GM23338 (cell line): ENCODE results near the gene ZNF350. TPM values are rescaled to one million over a fixed set of nuclear protein-coding genes. Genes with fewer than 3 reads are reported as not detected.

Experiments
- ATAC-seq: fragments of 200-7000 bp; cut with Tn5 transposase; 3 replicates; pipeline ENCODE4 v1.9.1; 2020
- DNase-seq: peaks from one replicate; pipeline ENCODE4 v3.0.0-alpha.2; 2015; ENCODE audit warnings: low spot score
- H2AFZ ChIP-seq: fragments of 200-600 bp; sonication (generic); 2 replicates; pipeline ENCODE4 v1.8.0; 2016; ENCODE audit warnings: antibody characterized with exemption, mild to moderate bottlenecking, moderate library complexity
- H3F3A ChIP-seq: fragments of 200-600 bp; sonication (generic); replicated peaks from 2 replicates; pipeline ENCODE4 v1.8.0; 2017; ENCODE audit warnings: antibody characterized with exemption, mixed run types, low read depth
- H3K27ac ChIP-seq: fragments of 200-600 bp; sonication (generic); 2 replicates; pipeline ENCODE4 v1.6.1; 2016; ENCODE audit warnings: low read depth
- H3K27me3 ChIP-seq: fragments of 200-600 bp; sonication (generic); 2 replicates; pipeline ENCODE4 v1.8.0; 2016; ENCODE audit warnings: mild to moderate bottlenecking, mixed run types, moderate library complexity; ENCODE audit not compliant: insufficient read depth
- H3K36me3 ChIP-seq: fragments of 200-600 bp; sonication (generic); 2 replicates; pipeline ENCODE4 v1.8.0; 2016; ENCODE audit warnings: mild to moderate bottlenecking; ENCODE audit not compliant: insufficient read depth
- H3K4me1 ChIP-seq: fragments of 200-600 bp; sonication (generic); 2 replicates; pipeline ENCODE4 v1.8.0; 2016; ENCODE audit warnings: mild to moderate bottlenecking, moderate library complexity; ENCODE audit not compliant: insufficient read depth
- H3K4me2 ChIP-seq: fragments of 200-600 bp; sonication (generic); 2 replicates; pipeline ENCODE4 v1.7.1; 2017; ENCODE audit warnings: mixed run types
- H3K4me3 ChIP-seq: fragments of 200-600 bp; sonication (generic); 2 replicates; pipeline ENCODE4 v1.6.1; 2016; ENCODE audit warnings: mixed run types
- H3K79me2 ChIP-seq: fragments of 200-600 bp; sonication (generic); replicated peaks from 2 replicates; pipeline ENCODE4 v1.8.0; 2017; ENCODE audit warnings: mild to moderate bottlenecking; ENCODE audit not compliant: insufficient read depth
- H3K9me2 ChIP-seq: fragments of 200-600 bp; sonication (generic); 2 replicates; pipeline ENCODE4 v1.8.0; 2017; ENCODE audit not compliant: insufficient read depth
- H4K20me1 ChIP-seq: fragments of 200-600 bp; sonication (generic); replicated peaks from 2 replicates; pipeline ENCODE4 v1.8.0; 2017; ENCODE audit warnings: mild to moderate bottlenecking; ENCODE audit not compliant: insufficient read depth
- H3K27ac Mint-ChIP-seq: 2 replicates; pipeline ENCODE4 v1.8.0; 2020; ENCODE audit warnings: inconsistent platforms, mild to moderate bottlenecking, moderate library complexity, mixed read lengths
- H3K27me3 Mint-ChIP-seq: 3 replicates; pipeline ENCODE4 v1.8.0; 2022; ENCODE audit warnings: low read depth, mild to moderate bottlenecking, moderate library complexity, mixed read lengths, inconsistent platforms; ENCODE audit not compliant: insufficient read depth, poor library complexity
- H3K36me3 Mint-ChIP-seq: 3 replicates; pipeline ENCODE4 v1.8.0; 2021; ENCODE audit warnings: low read depth, mild to moderate bottlenecking, inconsistent platforms, moderate library complexity, mixed read lengths
- H3K4me1 Mint-ChIP-seq: 3 replicates; pipeline ENCODE4 v1.8.0; 2020; ENCODE audit warnings: mild to moderate bottlenecking, inconsistent platforms, mixed read lengths
- H3K4me3 Mint-ChIP-seq: 3 replicates; pipeline ENCODE4 v1.8.0; 2021; ENCODE audit warnings: moderate library complexity, mild to moderate bottlenecking, inconsistent platforms, mixed read lengths
- H3K9me3 Mint-ChIP-seq: 3 replicates; pipeline ENCODE4 v1.8.0; 2020; ENCODE audit warnings: moderate library complexity, mild to moderate bottlenecking, inconsistent platforms, mixed read lengths
- CREB1 ChIP-seq: fragments of 250-450 bp; sonication (Bioruptor Pico); IDR thresholded peaks from 2 replicates; pipeline ENCODE4 v1.5.0; 2020; ENCODE audit warnings: low read depth, mild to moderate bottlenecking, moderate library complexity
- EZH2phosphoT487 ChIP-seq: fragments of 200-600 bp; sonication (generic); IDR thresholded peaks from one replicate; pipeline ENCODE4 v1.8.1; 2018; ENCODE audit warnings: antibody characterized with exemption; ENCODE audit not compliant: unreplicated experiment
- JUNB ChIP-seq: IDR thresholded peaks from one replicate; pipeline ENCODE4 v1.6.1; 2016; ENCODE audit warnings: antibody characterized with exemption; ENCODE audit not compliant: unreplicated experiment
- NANOG ChIP-seq: IDR thresholded peaks from 2 replicates; pipeline ENCODE4 v1.6.1; 2016; ENCODE audit warnings: antibody characterized with exemption, borderline replicate concordance
- POLR2AphosphoS5 ChIP-seq: IDR thresholded peaks from 2 replicates; pipeline ENCODE4 v1.6.1; 2016; ENCODE audit warnings: antibody characterized with exemption, low read depth
- ZNF114 ChIP-seq: fragments of 250-450 bp; sonication (Bioruptor Pico); IDR thresholded peaks from 2 replicates; pipeline ENCODE4 v1.5.0; 2020; ENCODE audit warnings: mild to moderate bottlenecking, moderate library complexity
- polyA plus RNA-seq: library from polyadenylated mRNA; unstranded; fragments of >200 nt; fragmentation: Nextera tagmentation; extraction: Ambion mirVana; gene quantifications from 2 replicates; pipeline ENCODE4 v1.2.1, GENCODE V29; 2016
- total RNA-seq: library from RNA; depleted of rRNA; stranded (reverse); fragments of >200 nt; shearing (Covaris generic); gene quantifications from 2 replicates; pipeline ENCODE4 v1.2.3, GENCODE V29; 2014
- TF ChIP-seq, protein P1 (sequence below): fragments of 250-450 bp; sonication (Bioruptor Pico); IDR thresholded peaks from 2 replicates; pipeline ENCODE4 v1.5.0; 2020; ENCODE audit warnings: mild to moderate bottlenecking, moderate library complexity
- TF ChIP-seq, protein P2 (sequence below), 2 experiments: fragments of 200-600 bp in 1 of 2; sonication (generic) in 1 of 2; conservative IDR thresholded peaks; 2 replicates each; pipeline versions ENCODE4 v1.5.1 to v1.6.1; 2016 to 2017; ENCODE audit warnings: antibody characterized with exemption in 2 of 2, low read depth in 2 of 2, mild to moderate bottlenecking in 2 of 2, moderate library complexity in 1 of 2
- TF ChIP-seq, protein P3 (sequence below): IDR thresholded peaks from 2 replicates; pipeline ENCODE4 v1.6.1; 2016; ENCODE audit warnings: antibody characterized with exemption

The ZNF350 gene
- total and polyA plus RNA-seq, 2 experiments from 2014 or later: 5.8 to 7.6 TPM

DNA sequence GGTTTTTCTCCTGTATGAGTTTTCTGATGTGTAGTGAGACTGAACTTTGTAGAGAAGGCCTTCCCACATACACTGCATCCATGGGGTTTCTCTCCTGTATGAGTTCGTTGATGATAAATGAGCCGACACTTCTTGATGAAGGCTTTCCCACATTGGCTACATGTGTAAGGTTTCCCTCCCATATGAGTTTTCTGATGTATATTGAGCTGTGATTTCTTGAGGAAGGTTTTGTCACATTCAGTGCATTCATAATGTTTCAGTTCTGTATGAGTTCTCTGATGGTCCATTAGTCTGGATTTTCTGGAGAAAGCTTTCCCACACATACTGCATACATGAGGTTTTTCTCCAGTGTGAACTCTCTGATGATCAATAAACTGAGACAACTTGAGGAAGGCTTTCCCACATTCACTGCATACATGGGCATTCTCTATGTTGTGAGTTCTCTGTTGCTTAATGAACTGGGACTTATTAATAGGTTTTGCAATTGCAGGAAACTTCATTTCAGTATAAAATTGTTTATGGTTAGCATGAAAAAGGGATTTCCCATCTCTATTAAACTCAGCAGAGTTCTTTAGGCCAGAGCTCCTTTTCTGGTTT is 7.5 kb upstream of the ZNF350 start (continued):
- TF ChIP-seq, protein P1, sequence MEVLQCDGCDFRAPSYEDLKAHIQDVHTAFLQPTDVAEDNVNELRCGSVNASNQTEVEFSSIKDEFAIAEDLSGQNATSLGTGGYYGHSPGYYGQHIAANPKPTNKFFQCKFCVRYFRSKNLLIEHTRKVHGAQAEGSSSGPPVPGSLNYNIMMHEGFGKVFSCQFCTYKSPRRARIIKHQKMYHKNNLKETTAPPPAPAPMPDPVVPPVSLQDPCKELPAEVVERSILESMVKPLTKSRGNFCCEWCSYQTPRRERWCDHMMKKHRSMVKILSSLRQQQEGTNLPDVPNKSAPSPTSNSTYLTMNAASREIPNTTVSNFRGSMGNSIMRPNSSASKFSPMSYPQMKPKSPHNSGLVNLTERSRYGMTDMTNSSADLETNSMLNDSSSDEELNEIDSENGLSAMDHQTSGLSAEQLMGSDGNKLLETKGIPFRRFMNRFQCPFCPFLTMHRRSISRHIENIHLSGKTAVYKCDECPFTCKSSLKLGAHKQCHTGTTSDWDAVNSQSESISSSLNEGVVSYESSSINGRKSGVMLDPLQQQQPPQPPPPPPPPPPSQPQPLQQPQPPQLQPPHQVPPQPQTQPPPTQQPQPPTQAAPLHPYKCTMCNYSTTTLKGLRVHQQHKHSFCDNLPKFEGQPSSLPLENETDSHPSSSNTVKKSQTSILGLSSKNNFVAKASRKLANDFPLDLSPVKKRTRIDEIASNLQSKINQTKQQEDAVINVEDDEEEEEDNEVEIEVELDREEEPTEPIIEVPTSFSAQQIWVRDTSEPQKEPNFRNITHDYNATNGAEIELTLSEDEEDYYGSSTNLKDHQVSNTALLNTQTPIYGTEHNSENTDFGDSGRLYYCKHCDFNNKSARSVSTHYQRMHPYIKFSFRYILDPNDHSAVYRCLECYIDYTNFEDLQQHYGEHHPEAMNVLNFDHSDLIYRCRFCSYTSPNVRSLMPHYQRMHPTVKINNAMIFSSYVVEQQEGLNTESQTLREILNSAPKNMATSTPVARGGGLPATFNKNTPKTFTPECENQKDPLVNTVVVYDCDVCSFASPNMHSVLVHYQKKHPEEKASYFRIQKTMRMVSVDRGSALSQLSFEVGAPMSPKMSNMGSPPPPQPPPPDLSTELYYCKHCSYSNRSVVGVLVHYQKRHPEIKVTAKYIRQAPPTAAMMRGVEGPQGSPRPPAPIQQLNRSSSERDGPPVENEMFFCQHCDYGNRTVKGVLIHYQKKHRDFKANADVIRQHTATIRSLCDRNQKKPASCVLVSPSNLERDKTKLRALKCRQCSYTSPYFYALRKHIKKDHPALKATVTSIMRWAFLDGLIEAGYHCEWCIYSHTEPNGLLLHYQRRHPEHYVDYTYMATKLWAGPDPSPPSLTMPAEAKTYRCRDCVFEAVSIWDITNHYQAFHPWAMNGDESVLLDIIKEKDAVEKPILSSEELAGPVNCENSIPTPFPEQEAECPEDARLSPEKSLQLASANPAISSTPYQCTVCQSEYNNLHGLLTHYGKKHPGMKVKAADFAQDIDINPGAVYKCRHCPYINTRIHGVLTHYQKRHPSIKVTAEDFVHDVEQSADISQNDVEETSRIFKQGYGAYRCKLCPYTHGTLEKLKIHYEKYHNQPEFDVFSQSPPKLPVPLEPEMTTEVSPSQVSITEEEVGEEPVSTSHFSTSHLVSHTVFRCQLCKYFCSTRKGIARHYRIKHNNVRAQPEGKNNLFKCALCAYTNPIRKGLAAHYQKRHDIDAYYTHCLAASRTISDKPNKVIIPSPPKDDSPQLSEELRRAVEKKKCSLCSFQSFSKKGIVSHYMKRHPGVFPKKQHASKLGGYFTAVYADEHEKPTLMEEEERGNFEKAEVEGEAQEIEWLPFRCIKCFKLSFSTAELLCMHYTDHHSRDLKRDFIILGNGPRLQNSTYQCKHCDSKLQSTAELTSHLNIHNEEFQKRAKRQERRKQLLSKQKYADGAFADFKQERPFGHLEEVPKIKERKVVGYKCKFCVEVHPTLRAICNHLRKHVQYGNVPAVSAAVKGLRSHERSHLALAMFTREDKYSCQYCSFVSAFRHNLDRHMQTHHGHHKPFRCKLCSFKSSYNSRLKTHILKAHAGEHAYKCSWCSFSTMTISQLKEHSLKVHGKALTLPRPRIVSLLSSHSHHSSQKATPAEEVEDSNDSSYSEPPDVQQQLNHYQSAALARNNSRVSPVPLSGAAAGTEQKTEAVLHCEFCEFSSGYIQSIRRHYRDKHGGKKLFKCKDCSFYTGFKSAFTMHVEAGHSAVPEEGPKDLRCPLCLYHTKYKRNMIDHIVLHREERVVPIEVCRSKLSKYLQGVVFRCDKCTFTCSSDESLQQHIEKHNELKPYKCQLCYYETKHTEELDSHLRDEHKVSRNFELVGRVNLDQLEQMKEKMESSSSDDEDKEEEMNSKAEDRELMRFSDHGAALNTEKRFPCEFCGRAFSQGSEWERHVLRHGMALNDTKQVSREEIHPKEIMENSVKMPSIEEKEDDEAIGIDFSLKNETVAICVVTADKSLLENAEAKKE (CRISPR knock-in tag): no peak
- TF ChIP-seq POLR2AphosphoS5: no peak
- no peak for TF ChIP-seq NANOG
- TF ChIP-seq, protein P2, sequence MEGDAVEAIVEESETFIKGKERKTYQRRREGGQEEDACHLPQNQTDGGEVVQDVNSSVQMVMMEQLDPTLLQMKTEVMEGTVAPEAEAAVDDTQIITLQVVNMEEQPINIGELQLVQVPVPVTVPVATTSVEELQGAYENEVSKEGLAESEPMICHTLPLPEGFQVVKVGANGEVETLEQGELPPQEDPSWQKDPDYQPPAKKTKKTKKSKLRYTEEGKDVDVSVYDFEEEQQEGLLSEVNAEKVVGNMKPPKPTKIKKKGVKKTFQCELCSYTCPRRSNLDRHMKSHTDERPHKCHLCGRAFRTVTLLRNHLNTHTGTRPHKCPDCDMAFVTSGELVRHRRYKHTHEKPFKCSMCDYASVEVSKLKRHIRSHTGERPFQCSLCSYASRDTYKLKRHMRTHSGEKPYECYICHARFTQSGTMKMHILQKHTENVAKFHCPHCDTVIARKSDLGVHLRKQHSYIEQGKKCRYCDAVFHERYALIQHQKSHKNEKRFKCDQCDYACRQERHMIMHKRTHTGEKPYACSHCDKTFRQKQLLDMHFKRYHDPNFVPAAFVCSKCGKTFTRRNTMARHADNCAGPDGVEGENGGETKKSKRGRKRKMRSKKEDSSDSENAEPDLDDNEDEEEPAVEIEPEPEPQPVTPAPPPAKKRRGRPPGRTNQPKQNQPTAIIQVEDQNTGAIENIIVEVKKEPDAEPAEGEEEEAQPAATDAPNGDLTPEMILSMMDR (conservative IDR thresholded peaks at IDR 0.05; ENCODE audit: low read depth in 2 of 2): no peak
- TF ChIP-seq CREB1 (CRISPR knock-in tag): no peak

DNA sequence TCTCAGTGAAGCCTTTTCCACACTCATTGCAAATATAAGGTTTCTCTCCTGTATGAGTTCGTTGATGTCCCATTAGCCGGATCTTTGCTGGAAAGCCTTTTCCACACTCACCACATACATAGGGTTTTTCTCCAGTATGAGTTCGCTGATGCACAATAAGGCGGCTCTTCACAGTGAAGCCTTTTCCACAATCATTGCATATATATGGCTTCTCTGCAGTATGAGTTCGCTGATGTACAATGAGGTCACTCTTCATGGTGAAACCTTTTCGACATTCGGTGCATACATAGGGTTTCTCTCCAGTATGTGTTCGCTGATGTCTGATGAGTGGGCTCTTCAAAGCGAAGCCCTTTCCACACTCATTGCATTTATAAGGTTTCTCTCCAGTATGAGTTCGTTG is 6.8 kb upstream of the ZNF350 start:
- Histone ChIP-seq H3K4me1 (no peaks in the 10 kb centered on the region), H3K4me3 (no peak overlapping the region; the same call in 1 of the 2 replicates), H3K27ac (no peak overlapping the region), H3K79me2 (no peaks in the 10 kb centered on the region), H3K4me2 (no peak overlapping the region), H3K36me3 (peaks cover 61% of the 10 kb centered on the region), H4K20me1 (no peaks in the 10 kb centered on the region), H3K9me2 (no peaks in the 10 kb centered on the region), H3K27me3 (no peaks in the 10 kb centered on the region), H3F3A (no peaks in the 10 kb centered on the region), H2AFZ (no peak overlapping the region)
- no peak for DNase-seq
- Mint-ChIP-seq H3K9me3 (peaks cover 95% of the 10 kb centered on the region), H3K27me3 (peaks cover 1% of the 10 kb centered on the region), H3K36me3 (peaks cover 91% of the 10 kb centered on the region), H3K27ac (no peak overlapping the region), H3K4me3 (no peak overlapping the region), H3K4me1 (no peaks in the 10 kb centered on the region)
- no peak for ATAC-seq
- no peak for TF ChIP-seq ZNF114
- no peak for TF ChIP-seq POLR2AphosphoS5
- TF ChIP-seq JUNB: no peak
- TF ChIP-seq NANOG: no peak
- no peak for TF ChIP-seq EZH2phosphoT487
- TF ChIP-seq, protein P3, sequence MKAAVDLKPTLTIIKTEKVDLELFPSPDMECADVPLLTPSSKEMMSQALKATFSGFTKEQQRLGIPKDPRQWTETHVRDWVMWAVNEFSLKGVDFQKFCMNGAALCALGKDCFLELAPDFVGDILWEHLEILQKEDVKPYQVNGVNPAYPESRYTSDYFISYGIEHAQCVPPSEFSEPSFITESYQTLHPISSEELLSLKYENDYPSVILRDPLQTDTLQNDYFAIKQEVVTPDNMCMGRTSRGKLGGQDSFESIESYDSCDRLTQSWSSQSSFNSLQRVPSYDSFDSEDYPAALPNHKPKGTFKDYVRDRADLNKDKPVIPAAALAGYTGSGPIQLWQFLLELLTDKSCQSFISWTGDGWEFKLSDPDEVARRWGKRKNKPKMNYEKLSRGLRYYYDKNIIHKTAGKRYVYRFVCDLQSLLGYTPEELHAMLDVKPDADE: no peak
